HepG2 (cell line): Measurements from ENCODE around the gene GABBR2.

Experiments
- HMG20B ChIP-seq: conservative IDR thresholded peaks from 2 replicates; pipeline ENCODE4 v1.6.1; 2016; ENCODE audit warnings: missing genetic modification reagents, missing compliant biosample characterization
- MEF2D ChIP-seq: sonication (generic); formaldehyde crosslinking; IDR thresholded peaks from 2 replicates; pipeline ENCODE4 v1.5.1; 2020; ENCODE audit warnings: mild to moderate bottlenecking, missing genetic modification reagents
- POLR2A ChIP-seq, 2 experiments: IDR thresholded peaks; 2 replicates each; pipeline ENCODE4 v1.6.1; 2011; ENCODE audit warnings: low read depth in 2 of 2, low read length in 2 of 2, mild to moderate bottlenecking in 1 of 2, moderate library complexity in 1 of 2; ENCODE audit not compliant: insufficient read depth in 1 of 2
- SMARCC2 ChIP-seq: fragments of 450-650 bp; IDR thresholded peaks from 2 replicates; pipeline ENCODE4 v1.6.1; 2017; ENCODE audit warnings: antibody characterized with exemption, mild to moderate bottlenecking
- U2AF2 ChIP-seq: fragments of 200-400 bp; formaldehyde crosslinking; IDR thresholded peaks from 2 replicates; pipeline ENCODE4 v1.6.1; 2017; ENCODE audit warnings: low read depth, mild to moderate bottlenecking, low read length
- ZNF441 ChIP-seq: sonication (generic); formaldehyde crosslinking; IDR thresholded peaks from 2 replicates; pipeline ENCODE4 v1.7.0; 2021; ENCODE audit warnings: missing genetic modification reagents, borderline replicate concordance
- ZNF747 ChIP-seq: sonication (generic); formaldehyde crosslinking; IDR thresholded peaks from 2 replicates; pipeline ENCODE4 v1.8.1; 2023; ENCODE audit warnings: missing genetic modification reagents, mild to moderate bottlenecking, borderline replicate concordance
- TF ChIP-seq, protein P1 (sequence below): sonication (generic); formaldehyde crosslinking; conservative IDR thresholded peaks from 2 replicates; pipeline ENCODE4 v1.4.0; 2020; ENCODE audit warnings: missing genetic modification reagents
- TF ChIP-seq, protein P2 (sequence below): sonication (generic); formaldehyde crosslinking; IDR thresholded peaks from 2 replicates; pipeline ENCODE4 v1.5.0; 2020; ENCODE audit warnings: mild to moderate bottlenecking, missing genetic modification reagents, moderate library complexity
- TF ChIP-seq, protein P3 (sequence below): sonication (generic); formaldehyde crosslinking; IDR thresholded peaks from 2 replicates; pipeline ENCODE4 v1.4.0; 2020; ENCODE audit warnings: missing genetic modification reagents
- TF ChIP-seq, protein P4 (sequence below): sonication (generic); formaldehyde crosslinking; IDR thresholded peaks from 2 replicates; pipeline ENCODE4 v1.4.0; 2020; ENCODE audit warnings: missing genetic modification reagents

DNA sequence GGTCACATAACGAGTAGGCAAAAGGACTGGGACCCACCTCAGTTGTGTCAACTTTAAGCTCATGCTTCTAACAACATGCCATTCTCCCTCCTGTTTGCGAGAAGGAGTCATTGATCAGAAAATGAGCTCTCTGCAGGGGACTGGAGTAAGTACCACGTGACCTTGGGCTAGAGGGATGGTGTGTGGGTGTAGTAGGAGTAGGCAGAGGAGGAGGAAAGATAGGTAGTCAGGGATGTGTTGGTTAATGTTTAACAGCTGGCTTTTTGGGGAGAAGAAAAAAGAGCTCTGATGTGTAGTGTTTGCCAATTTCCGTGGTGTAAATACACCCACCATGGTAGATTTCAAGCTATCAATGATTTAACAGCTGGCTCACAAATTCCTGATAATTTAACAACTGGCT, 293.0 kb downstream of the GABBR2 start:
- TF ChIP-seq, protein P1, sequence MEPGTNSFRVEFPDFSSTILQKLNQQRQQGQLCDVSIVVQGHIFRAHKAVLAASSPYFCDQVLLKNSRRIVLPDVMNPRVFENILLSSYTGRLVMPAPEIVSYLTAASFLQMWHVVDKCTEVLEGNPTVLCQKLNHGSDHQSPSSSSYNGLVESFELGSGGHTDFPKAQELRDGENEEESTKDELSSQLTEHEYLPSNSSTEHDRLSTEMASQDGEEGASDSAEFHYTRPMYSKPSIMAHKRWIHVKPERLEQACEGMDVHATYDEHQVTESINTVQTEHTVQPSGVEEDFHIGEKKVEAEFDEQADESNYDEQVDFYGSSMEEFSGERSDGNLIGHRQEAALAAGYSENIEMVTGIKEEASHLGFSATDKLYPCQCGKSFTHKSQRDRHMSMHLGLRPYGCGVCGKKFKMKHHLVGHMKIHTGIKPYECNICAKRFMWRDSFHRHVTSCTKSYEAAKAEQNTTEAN, result no peak
- TF ChIP-seq ZNF441 (CRISPR knock-in tag) (no peak), HMG20B (CRISPR knock-in tag) (no peak), POLR2A (IDR thresholded peaks at IDR 0.05; ENCODE audit: insufficient read depth in 1 of 2, low read depth in 2 of 2, low read length in 2 of 2) (no peak), SMARCC2 (no peak), U2AF2 (no peak), MEF2D (no peak), ZNF747 (CRISPR knock-in tag) (no peak)
- TF ChIP-seq, protein P2, sequence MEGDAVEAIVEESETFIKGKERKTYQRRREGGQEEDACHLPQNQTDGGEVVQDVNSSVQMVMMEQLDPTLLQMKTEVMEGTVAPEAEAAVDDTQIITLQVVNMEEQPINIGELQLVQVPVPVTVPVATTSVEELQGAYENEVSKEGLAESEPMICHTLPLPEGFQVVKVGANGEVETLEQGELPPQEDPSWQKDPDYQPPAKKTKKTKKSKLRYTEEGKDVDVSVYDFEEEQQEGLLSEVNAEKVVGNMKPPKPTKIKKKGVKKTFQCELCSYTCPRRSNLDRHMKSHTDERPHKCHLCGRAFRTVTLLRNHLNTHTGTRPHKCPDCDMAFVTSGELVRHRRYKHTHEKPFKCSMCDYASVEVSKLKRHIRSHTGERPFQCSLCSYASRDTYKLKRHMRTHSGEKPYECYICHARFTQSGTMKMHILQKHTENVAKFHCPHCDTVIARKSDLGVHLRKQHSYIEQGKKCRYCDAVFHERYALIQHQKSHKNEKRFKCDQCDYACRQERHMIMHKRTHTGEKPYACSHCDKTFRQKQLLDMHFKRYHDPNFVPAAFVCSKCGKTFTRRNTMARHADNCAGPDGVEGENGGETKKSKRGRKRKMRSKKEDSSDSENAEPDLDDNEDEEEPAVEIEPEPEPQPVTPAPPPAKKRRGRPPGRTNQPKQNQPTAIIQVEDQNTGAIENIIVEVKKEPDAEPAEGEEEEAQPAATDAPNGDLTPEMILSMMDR (CRISPR knock-in tag), result no peak
- TF ChIP-seq, protein P3, sequence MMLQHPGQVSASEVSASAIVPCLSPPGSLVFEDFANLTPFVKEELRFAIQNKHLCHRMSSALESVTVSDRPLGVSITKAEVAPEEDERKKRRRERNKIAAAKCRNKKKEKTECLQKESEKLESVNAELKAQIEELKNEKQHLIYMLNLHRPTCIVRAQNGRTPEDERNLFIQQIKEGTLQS (CRISPR knock-in tag), result no peak
- TF ChIP-seq, protein P4, sequence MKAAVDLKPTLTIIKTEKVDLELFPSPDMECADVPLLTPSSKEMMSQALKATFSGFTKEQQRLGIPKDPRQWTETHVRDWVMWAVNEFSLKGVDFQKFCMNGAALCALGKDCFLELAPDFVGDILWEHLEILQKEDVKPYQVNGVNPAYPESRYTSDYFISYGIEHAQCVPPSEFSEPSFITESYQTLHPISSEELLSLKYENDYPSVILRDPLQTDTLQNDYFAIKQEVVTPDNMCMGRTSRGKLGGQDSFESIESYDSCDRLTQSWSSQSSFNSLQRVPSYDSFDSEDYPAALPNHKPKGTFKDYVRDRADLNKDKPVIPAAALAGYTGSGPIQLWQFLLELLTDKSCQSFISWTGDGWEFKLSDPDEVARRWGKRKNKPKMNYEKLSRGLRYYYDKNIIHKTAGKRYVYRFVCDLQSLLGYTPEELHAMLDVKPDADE (CRISPR knock-in tag), result no peak
